Stomach (tissue), 9 donors: ENCODE results near the gene SSMEM1. TPM values are rescaled to one million over a fixed set of nuclear protein-coding genes. Genes with fewer than 3 reads are reported as not detected.

Experiments
- DNase-seq, 2 donors: peaks; one replicate each; pipeline versions ENCODE4 v3.0.0 to v3.0.0-alpha.2; 2013 to 2019
- H3K27ac ChIP-seq, 5 donors: fragments of 200-600 bp in 4 of 5; sonication (generic) in 4 of 5; one replicate each; pipeline ENCODE4 v1.5.1; 2013 to 2019; ENCODE audit warnings: mild to moderate bottlenecking in 1 of 5, moderate library complexity in 1 of 5
- H3K27me3 ChIP-seq, 3 donors: fragments of 200-600 bp; sonication (generic); one replicate each; pipeline ENCODE4 v1.5.1; 2017 to 2019; ENCODE audit warnings: mixed run types in 1 of 3
- H3K36me3 ChIP-seq, 4 donors: fragments of 200-600 bp; sonication (generic); 1 replicate in 3 of 4; 2 replicates in 1 of 4; pipeline ENCODE4 v1.5.1; 2016 to 2019
- H3K4me1 ChIP-seq, 4 donors: fragments of 200-600 bp; sonication (generic); one replicate each; pipeline ENCODE4 v1.5.1; 2016 to 2019
- H3K4me3 ChIP-seq, 4 donors: fragments of 200-600 bp; sonication (generic) in 3 of 4; one replicate each; pipeline ENCODE4 v1.5.1; 2016 to 2019; ENCODE audit warnings: mild to moderate bottlenecking in 1 of 4
- H3K9me3 ChIP-seq, 4 donors: fragments of 200-600 bp; sonication (generic); one replicate each; pipeline ENCODE4 v1.5.1; 2016 to 2019
- CTCF ChIP-seq, 7 experiments: fragments of 450-650 bp in 4 of 7; fragments of 200-600 bp in 3 of 7; sonication (generic) in 3 of 7; IDR thresholded peaks; one replicate each; pipeline ENCODE4 v1.5.1; 2016 to 2019; ENCODE audit warnings: antibody characterized with exemption in 7 of 7, control low read depth in 2 of 7, mild to moderate bottlenecking in 1 of 7
- EP300 ChIP-seq: sonication (generic); formaldehyde crosslinking; IDR thresholded peaks from one replicate; pipeline ENCODE4 v1.6.1; 2017; ENCODE audit warnings: antibody characterized with exemption
- POLR2A ChIP-seq, 4 donors: fragments of 450-650 bp; IDR thresholded peaks; one replicate each; pipeline ENCODE4 v1.6.1; 2016; ENCODE audit warnings: antibody characterized with exemption in 4 of 4, control low read depth in 2 of 4, mild to moderate bottlenecking in 1 of 4, moderate library complexity in 1 of 4
- POLR2AphosphoS5 ChIP-seq, 3 donors: sonication (generic); formaldehyde crosslinking; IDR thresholded peaks; one replicate each; pipeline ENCODE4 v1.6.1; 2016; ENCODE audit warnings: antibody characterized with exemption in 3 of 3
- WGBS, 5 donors: extraction: QIAGEN DNeasy Blood & Tissue Kit in 3 of 5; methylation state at CpG; one replicate each; pipeline versions ENCODE4 v1.1.5 to v1.1.7; 2013 to 2018; 5-methylcytosine and 5-hydroxymethylcytosine counted together
- intact Hi-C: fragments of 100-400 bp; cut with DNase I; formaldehyde crosslinking; loops from one replicate; pipeline ENCODE4 v1.15.1; 2023; ENCODE audit warnings: low total_unique reads
- polyA plus RNA-seq, 3 donors: library from polyadenylated mRNA; stranded (reverse); fragments of 200-250 nt; gene quantifications; one replicate each; pipeline ENCODE4 v1.2.3, GENCODE V29; 2013
- total RNA-seq, 5 donors: library from RNA; depleted of rRNA; stranded (reverse); fragments of >200 nt; gene quantifications; one replicate each; pipeline versions ENCODE4 v1.1.0 to v1.2.3, GENCODE V29; 2014 to 2016
- donor health status: healthy with polysubstance abuse.
- donor health status: Bipolar disorder and iron deficiency.
- donor health status: healthy.

Gene SSMEM1
- total and polyA plus RNA-seq, 8 donors = not detected

DNA sequence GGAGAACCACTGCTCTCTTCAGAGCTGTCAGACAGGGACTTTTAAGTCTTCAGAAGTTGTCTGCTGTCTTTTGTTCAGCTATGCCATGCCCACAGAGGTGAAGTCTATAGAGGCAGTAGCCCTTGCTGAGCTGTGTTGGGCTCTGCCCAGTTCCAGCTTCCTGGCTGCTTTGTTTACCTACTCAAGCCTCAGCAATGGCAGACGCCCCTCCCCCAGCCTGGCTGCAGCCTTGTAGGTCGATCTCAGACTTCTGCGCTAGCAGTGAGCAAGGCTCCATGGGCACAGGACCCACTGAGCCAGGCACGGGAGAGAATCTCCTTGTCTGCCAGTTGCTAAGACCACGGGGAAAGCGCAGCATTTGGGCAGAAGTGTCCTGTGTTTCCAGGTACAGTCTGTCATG is 46.9 kb downstream of the SSMEM1 start:
- DNase-seq = no peak
- peaks cover 0 to 52% (median 29%) of the 10 kb centered on the region in 4 donors for H3K9me3 ChIP-seq
- H3K4me1 ChIP-seq = no peaks in the 10 kb centered on the region
- intact Hi-C loops = no loop called here
- WGBS, 5 donors = 58 to 78% (median 69%) methylated on average over 3 to 6 of the region's 6 CpGs
- no peak overlapping the region for H3K27ac ChIP-seq
- no peak overlapping the region for H3K4me3 ChIP-seq
- TF ChIP-seq POLR2AphosphoS5 (IDR thresholded peaks at IDR 0.05) (no peak), POLR2A (IDR thresholded peaks at IDR 0.05) (no peak), EP300 (no peak), CTCF (IDR thresholded peaks at IDR 0.05) (no peak)
- no peaks in the 10 kb centered on the region for H3K36me3 ChIP-seq
- no peaks in the 10 kb centered on the region for H3K27me3 ChIP-seq

DNA sequence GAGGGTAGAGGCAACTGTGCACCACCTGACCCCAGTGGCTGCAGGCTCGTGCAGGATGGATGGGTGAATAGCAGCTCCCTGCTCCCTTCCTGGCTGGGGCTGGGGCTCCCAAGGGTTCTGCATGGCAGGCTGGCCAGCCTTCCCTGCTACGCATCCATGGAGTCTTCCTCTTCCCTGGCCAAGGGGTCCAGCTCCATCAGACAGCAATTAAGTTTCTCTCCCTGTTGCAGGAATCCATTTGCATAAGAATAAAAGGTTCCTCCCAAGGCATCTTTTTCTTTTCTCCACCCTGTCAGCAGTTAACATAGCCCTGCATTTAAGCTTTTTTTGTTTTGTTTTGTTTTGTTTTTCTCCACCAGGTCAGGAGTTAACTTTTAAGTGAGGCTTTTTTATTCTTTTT is 49.0 kb downstream of the SSMEM1 start:
- Histone ChIP-seq H3K27ac (no peak overlapping the region), H3K4me3 (no peak overlapping the region), H3K9me3 (peaks cover 0 to 69% (median 39%) of the 10 kb centered on the region in 4 donors), H3K27me3 (no peaks in the 10 kb centered on the region), H3K4me1 (no peaks in the 10 kb centered on the region), H3K36me3 (no peaks in the 10 kb centered on the region)
- DNase-seq = no peak
- intact Hi-C loops = no loop called here
- no peak for TF ChIP-seq EP300
- WGBS, 5 donors = 69 to 96% (median 74%) methylated on average over 2 of the region's 2 CpGs

- Histone ChIP-seq H3K9me3 (peaks cover 0 to 62% (median 39%) of the 10 kb centered on the region in 4 donors), H3K27me3 (no peaks in the 10 kb centered on the region), H3K27ac (no peak overlapping the region), H3K36me3 (no peaks in the 10 kb centered on the region), H3K4me3 (no peak overlapping the region), H3K4me1 (no peaks in the 10 kb centered on the region)
- WGBS, 5 donors = 60 to 68% (median 63%) methylated on average over 1 of the region's 1 CpG
- TF ChIP-seq EP300 = no peak
- TF ChIP-seq POLR2A (IDR thresholded peaks at IDR 0.05) = no peak
- no peak for TF ChIP-seq CTCF (IDR thresholded peaks at IDR 0.05)
- TF ChIP-seq POLR2AphosphoS5 (IDR thresholded peaks at IDR 0.05) = no peak
- intact Hi-C loops = no loop called here
- no peak for DNase-seq
Measured at GRCh38 chr7:130258494-130259078, 50.9 kb downstream of the SSMEM1 start.

- H3K27ac ChIP-seq = no peak overlapping the region
- H3K4me1 ChIP-seq = no peaks in the 10 kb centered on the region
- H3K27me3 ChIP-seq = no peaks in the 10 kb centered on the region
- TF ChIP-seq CTCF (IDR thresholded peaks at IDR 0.05) (no peak), EP300 (no peak)
- no peaks in the 10 kb centered on the region for H3K36me3 ChIP-seq
- no peak overlapping the region for H3K4me3 ChIP-seq
- H3K9me3 ChIP-seq = peaks cover 0 to 37% (median 28%) of the 10 kb centered on the region in 4 donors
- no peak for DNase-seq
- 46 to 67% (median 62%) methylated on average over 2 of the region's 2 CpGs for whole genome bisulfite sequencing, 5 donors
- intact Hi-C loops = no loop called here
Measured at GRCh38 chr7:130262448-130262847, 54.8 kb downstream of the SSMEM1 start.

GRCh38 chr7:130263130-130263529 is 55.5 kb downstream of the SSMEM1 start:
- peaks cover 0 to 31% (median 22%) of the 10 kb centered on the region in 4 donors for H3K9me3 ChIP-seq
- no peaks in the 10 kb centered on the region for H3K36me3 ChIP-seq
- H3K27ac ChIP-seq = no peak overlapping the region
- no peak overlapping the region for H3K4me3 ChIP-seq
- H3K4me1 ChIP-seq = no peaks in the 10 kb centered on the region
- 62 to 88% (median 78%) methylated on average over 2 of the region's 2 CpGs for WGBS, 5 donors
- no peak for DNase-seq
- H3K27me3 ChIP-seq = no peaks in the 10 kb centered on the region
- TF ChIP-seq POLR2A (IDR thresholded peaks at IDR 0.05) (no peak), EP300 (no peak), CTCF (IDR thresholded peaks at IDR 0.05) (no peak), POLR2AphosphoS5 (IDR thresholded peaks at IDR 0.05) (no peak)
- intact Hi-C loops = no loop called here
